GM18498 (cell line): ENCODE measurements around the gene ARHGAP18.

Experiments used
- ATAC-seq: cut with Tn5 transposase; IDR thresholded peaks from one replicate; pipeline ENCODE4 v1.9.1; 2021; ENCODE audit warnings: mild to moderate bottlenecking, moderate library complexity; ENCODE audit not compliant: unreplicated experiment

The ARHGAP18 gene

GRCh38 chr6:129672341-129672682, 37.7 kb downstream of the ARHGAP18 start:
- peak; percentile 24 for ATAC-seq

GRCh38 chr6:129671442-129672340, 38.3 kb downstream of the ARHGAP18 start:
- peak; percentile 89 for ATAC-seq

DNA sequence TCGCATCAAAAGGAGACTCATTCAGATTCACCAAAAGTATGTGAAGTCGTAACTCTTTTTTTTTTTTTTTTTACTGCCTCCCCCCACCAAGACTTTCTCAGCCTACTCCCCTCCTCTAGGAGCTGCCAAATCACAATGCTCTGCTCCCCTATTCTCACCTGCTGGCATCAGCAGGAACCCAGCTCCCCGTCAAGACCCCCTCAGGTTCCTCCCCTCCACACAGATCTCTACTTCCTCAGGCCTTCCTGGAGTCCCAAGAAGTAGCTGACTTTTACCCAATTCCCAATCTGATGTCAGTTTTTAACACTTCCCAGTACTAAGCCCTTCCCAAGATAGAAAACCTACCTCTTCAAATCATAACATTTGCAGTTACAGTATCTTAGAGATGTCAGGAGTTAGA, 39.3 kb downstream of the ARHGAP18 start:
- no peak for ATAC-seq

GRCh38 chr6:129667621-129668020, 42.4 kb downstream of the ARHGAP18 start:
- ATAC-seq, result no peak

DNA sequence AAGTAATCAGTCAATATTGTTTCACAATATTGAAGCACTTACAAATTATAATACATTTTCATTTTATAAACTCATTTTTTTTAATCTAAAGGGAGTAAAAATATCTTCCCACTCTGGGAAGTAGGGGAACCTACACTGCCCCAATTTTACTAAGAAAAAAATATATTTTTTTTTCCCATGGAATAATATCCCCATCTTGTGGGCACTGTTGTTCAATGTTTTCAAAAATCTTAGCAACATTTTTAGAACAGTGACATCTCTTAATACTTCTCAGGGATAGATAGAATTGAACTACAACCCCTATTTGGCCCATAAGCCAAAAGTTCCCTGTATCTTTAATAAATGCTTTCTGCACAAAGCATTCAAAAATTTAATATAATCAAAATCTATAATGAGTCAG, 42.9 kb downstream of the ARHGAP18 start:
- ATAC-seq, result no peak

GRCh38 chr6:129665555-129665954, 44.4 kb downstream of the ARHGAP18 start:
- ATAC-seq, result no peak

DNA sequence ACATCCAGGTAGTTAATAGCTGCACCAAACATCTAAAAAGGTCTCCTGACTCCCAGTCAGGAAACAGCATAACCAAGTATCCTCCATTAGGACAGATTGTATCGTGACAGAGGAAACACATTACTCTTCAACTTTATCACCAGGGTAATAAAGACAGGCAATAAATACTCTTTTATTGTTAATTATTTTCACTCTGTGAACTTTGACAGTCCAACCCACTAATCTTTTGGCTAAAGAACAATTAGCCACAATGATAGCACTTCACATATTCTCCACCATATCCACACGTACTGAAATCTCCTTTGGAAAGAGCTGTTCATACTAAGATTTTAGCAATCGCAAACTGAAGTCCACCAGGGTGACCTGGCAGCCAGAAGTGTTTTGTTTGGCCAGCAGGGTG, 46.4 kb downstream of the ARHGAP18 start:
- no peak for ATAC-seq

DNA sequence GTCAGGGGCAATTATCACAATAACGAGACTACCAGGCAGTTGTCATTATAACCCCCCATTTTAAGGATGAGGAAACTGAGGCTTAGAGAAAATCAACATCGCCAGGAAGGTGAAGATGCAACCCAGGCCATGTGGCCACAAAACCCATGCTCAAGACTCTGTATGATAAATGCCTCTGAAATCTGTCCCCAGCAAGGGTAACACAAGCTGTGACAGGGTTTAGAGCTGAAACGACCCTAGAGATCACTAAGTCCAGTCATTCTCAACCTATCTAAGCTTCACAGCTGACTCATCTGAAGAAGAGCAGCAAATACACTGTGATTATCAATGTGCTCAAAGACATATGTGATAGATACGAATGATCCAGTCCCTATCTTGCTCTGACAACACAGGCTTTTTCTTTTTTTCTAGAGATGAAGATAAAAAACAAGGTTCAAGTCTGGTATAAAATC, 47.0 kb downstream of the ARHGAP18 start:
- ATAC-seq, result peak; percentile 54

DNA sequence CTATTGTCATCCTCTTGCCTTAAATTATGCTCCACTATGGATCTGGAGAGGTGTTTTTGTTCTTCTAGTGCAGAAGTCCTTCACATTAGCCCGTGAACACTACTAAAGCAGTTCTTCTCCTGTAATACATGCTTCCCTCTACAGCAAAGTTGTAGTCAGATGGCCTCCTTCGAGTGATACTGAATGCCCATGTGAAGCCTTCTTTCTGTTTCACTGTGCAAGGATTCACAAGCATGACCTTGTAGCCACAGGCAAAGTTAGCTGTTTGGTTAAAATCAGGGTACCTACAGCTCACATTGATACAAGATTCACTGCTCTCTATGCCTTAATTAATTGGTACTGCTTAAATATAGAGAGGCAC, 47.6 kb downstream of the ARHGAP18 start:
- peak; percentile 81 for ATAC-seq

- peak; percentile 28 for ATAC-seq
Measured at GRCh38 chr6:129661536-129662405, 48.2 kb downstream of the ARHGAP18 start.

- ATAC-seq, result no peak
Measured at GRCh38 chr6:129660346-129660676, 49.7 kb downstream of the ARHGAP18 start.

GRCh38 chr6:129659590-129660345, 50.2 kb downstream of the ARHGAP18 start:
- no peak for ATAC-seq

GRCh38 chr6:129659167-129659566, 50.8 kb downstream of the ARHGAP18 start:
- no peak for ATAC-seq

- ATAC-seq, result no peak
Measured at GRCh38 chr6:129657483-129657882, 52.5 kb downstream of the ARHGAP18 start.

DNA sequence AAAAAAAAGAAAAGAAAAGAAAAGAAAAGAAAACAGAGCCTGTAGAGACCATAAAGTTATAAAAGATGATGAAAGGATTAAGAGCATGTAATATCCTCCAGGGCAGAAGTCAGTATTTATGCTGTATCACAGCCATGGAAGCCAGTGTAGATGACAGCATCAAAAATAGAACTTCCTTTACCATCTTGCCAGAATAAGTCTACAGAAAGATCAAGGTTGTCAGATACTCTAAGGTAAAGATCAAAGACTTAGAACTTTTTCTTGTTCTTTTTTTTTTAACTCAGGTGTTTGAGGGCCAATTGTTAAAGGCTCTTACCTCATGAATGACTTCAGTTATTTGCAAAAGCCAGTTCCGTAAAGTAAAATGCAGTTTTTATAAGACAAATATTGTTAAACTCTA, 54.6 kb downstream of the ARHGAP18 start:
- ATAC-seq, result no peak

DNA sequence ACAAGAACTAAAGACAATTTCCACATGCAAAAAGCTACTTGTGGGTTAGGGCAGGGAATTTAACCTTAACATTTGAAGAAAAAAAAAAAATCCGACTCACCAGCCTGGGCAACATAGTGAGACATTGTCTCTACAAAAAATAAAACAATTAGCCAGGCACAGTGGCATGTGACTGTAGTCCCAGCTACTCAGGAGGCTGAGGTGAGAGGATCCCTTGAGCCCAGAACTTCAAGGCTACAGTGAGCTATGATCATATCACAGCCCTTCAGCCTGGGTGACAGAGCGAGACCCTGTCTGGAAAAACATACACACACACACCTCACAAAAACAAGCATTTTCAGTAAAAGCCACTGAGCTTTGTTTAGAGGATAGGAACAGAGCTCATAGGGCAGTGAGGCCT, 56.2 kb downstream of the ARHGAP18 start:
- no peak for ATAC-seq

GRCh38 chr6:129653229-129653628, 56.7 kb downstream of the ARHGAP18 start:
- ATAC-seq, result no peak

DNA sequence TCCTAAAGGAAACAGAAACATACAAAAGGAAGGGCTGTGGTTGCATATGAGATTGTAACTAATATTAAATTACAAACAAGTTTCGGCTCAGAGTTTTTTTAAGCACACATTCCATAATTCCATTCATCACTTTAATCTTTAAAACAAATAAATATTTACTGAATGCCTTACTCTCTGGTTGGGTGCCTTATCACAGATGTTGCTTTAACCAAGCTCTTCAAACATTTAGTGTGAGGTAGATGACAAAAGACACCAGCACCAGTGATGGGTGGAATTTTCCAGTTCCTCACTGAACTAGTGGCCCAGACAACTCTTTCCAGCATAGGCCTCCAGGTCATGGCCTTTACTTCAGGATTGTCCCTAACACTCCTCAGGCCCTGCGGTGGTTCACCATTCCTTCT, 58.7 kb downstream of the ARHGAP18 start:
- ATAC-seq, result no peak

GRCh38 chr6:129648819-129649491, 61.0 kb downstream of the ARHGAP18 start:
- no peak for ATAC-seq

- peak; percentile 31 for ATAC-seq
Measured at GRCh38 chr6:129647044-129647443, 62.9 kb downstream of the ARHGAP18 start.

- peak; percentile 81 for ATAC-seq
Measured at GRCh38 chr6:129646642-129647041, 63.3 kb downstream of the ARHGAP18 start.
